ENCODE measurements around the gene BMAL1. TPM values are rescaled to one million over a fixed set of nuclear protein-coding genes. Genes with fewer than 3 reads are reported as not detected.
A peak's percentile ranks its signal among the peaks of the same experiment; 100 is the strongest.

BMAL1 gene
- total RNA-seq, 1 experiment from 2014 or later: 19.9 TPM

DNA sequence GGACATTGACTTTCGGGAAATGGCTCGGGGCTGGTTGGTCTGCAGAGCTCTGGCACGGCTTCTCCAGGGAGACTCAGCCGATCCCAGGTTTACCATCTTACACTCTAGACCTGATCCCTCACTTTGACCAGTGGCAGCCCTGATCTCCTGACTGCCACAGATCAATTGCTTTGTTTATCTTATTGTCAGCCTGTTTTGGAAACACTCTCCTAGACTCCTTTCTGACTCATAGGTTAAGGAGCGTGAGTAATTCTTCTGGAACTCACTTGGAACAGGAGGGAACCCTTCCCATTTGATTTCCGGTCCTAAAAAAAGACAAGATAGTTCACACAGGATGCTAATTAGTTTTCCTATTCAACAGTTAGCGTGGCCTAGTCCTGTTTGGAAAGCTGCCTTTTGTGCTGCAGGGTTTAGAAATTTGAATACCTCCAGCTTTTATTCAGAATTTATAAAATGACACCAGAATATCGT lies 16.0 kb upstream of the BMAL1 start:
- peak; percentile 96 for DNase-seq (ENCODE audit: low spot score)

DNA sequence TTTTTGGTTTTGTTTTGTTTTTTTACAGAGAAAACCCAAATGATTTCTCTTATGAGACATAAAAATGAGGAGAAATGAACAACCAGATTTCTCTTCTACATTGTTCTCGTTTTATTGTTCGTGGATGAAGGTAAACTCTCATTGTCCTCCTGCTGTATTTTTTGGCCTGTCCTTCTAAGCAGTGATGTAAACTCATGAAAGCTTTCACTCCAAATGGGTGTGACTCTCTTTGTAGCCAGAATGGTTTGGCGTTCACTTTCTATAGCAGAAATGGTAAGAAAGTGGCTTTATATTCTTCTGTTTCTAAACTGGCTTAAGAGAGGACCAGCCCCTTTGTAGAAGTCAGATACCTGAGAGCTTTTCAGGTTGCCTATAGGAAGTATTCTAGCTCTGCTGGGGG lies 15.5 kb upstream of the BMAL1 start:
- peak; percentile 35 for DNase-seq (ENCODE audit: low spot score)

GRCh38 chr11:13268791-13269190 lies 8.8 kb upstream of the BMAL1 start:
- no peak for DNase-seq (ENCODE audit: low spot score)

- no peak for DNase-seq (ENCODE audit: low spot score)
These were observed 7.8 kb upstream of the BMAL1 start for GRCh38 chr11:13269775-13270174.

- no peak for DNase-seq (ENCODE audit: low spot score)
These were observed 6.4 kb upstream of the BMAL1 start for GRCh38 chr11:13271060-13271693.

GRCh38 chr11:13276454-13276831 lies 1.1 kb upstream of the BMAL1 start:
- DNase-seq (ENCODE audit: low spot score): no peak

- DNase-seq (ENCODE audit: low spot score): peak; percentile 96
These were observed 490 bp upstream of the BMAL1 start for GRCh38 chr11:13276832-13277767.

DNA sequence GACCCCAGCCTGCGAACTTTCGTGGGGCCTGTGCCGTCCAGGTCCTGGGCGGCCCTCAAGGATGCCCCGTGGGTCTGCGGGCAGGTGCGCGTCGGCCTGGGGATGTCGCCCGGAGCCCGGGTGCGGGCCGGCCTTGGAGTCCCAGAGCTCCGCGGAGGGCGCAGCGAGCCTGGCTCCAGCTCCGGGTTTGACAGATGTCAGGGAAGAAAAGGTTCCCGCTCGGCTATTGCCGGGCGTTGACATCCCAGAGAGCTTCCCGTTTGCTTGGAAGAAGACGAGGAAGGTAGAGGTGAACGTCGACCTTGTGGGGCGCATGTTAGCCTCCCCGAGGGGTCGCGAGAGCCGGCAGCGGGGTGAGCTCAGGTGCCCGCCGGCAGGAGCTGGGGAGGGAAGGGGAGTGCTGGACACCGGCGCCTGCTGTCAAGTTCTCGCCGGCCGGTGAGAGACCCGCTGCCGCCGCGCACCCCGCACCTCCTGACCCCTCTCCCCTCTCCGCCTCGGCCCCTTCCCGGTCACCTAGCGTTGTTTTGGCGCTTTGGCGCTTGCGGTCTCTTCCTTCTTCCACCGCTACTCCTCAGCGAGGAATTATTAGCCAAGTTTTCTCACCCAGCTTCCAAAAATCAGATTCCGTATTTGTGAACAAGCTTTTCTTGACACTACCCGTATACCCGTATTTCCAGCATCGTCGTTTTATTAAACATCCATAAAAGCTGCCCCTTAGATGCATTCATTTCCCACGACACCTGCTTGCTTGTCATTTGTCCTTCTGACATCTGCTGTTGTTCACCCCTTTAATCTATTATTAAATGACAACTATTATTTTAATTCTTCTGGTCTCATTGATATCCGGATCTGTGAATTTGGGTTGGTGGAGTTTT lies 1.3 kb downstream of the BMAL1 start:
- no peak for DNase-seq (ENCODE audit: low spot score)

- no peak for DNase-seq (ENCODE audit: low spot score)
These were observed 1.9 kb downstream of the BMAL1 start for GRCh38 chr11:13279487-13279834.

DNA sequence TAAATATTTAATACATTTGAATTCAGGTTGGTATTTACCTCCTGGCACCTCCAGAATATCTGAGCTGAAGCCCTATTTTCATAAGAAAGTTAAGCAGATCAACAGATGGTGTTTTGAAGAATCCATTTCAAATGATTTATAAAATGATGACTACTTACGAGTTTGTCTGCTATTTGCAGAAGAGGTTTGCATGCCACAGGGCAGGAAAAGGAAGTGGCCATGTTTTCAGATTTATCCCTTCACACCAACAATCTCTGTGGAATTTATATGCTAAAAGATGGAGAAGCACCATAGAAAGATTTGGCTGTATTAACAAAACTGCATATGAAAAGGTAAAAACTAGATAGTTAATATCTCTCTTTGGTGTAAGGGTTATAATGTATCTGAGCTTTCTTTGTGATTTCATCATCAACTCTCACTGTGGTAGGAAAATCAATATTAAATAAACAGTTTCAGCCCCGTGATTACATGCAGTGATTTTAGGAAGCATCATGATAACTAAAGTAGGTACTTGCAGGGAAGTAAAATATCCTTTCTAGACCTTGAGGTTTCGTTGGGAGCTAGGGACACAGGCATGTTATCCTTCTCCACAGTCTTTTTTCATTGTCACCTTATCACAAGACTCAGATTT lies 2.6 kb downstream of the BMAL1 start:
- no peak for DNase-seq (ENCODE audit: low spot score)

- no peak for DNase-seq (ENCODE audit: low spot score)
These were observed 3.2 kb downstream of the BMAL1 start for GRCh38 chr11:13280777-13281176.

- no peak for DNase-seq (ENCODE audit: low spot score)
These were observed 6.0 kb downstream of the BMAL1 start for GRCh38 chr11:13283636-13284035.

DNA sequence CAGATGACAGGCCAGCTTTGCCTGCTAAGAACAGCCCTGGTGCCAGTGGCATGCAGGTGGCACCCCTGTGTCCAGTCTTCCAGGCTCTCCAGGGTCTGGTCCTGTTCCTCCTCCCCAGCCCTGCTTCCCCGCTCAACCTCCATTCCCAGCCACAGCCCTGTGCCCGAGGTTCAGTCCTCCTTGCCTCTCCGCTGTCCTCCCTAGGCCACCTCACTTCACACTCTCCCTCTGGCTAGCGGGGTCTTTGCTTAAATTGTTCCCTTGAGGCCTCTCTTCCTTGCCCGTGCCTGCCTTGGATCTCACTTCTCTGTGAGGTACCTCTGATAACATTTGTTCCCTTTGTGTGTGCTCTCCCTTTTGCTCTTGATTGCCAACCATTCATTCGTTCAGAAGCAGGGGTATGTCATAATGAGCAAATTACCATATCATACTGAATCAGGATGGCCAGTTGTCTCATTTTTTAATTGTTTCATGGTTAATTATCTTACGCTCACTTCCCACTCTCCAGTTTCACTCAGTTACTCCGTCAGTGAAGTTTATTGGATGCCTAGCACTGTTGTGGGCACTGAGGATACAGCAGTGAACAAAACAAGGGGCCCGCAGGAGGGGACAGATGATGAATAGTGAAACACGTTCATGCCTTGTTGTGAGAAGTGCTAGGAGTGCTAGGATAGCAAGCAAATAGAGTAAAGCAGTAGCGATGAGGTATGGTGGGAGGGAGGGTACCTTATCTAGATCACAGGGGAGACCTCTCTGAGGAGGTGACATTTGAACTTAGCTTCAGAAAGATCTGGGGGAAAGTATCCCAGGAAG lies 7.4 kb downstream of the BMAL1 start:
- DNase-seq (ENCODE audit: low spot score): no peak

DNA sequence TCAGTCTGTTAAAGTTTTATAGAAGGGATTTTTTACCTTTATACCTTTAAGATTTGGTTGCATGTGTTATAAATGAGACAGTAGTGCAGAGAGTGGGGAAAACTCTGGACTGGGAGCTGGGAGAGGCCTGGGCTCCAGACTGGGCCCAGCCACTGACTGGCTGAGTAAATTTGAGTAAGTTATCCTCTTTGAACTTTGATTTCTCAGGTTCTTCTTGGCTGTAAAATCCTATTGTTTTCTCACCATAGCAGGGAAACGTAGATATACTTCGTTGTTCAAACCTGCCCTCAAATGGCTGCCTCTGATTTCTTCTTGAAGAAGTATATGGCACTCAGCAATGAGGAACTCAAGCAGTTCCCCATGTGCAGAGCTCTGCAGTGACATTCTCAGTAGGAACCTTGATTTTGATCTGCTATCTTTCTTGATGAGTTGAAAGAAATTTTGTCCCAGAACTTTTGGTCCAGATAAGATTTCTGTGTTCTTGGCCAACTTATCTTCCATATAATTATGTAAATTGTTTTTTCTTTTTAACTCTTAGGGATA lies 8.8 kb downstream of the BMAL1 start:
- no peak for DNase-seq (ENCODE audit: low spot score)

- DNase-seq (ENCODE audit: low spot score): no peak
These were observed 9.4 kb downstream of the BMAL1 start for GRCh38 chr11:13287036-13287435.

GRCh38 chr11:13287681-13288080 lies 10.1 kb downstream of the BMAL1 start:
- DNase-seq (ENCODE audit: low spot score): no peak

GRCh38 chr11:13288375-13289029 lies 10.9 kb downstream of the BMAL1 start:
- DNase-seq (ENCODE audit: low spot score): no peak

DNA sequence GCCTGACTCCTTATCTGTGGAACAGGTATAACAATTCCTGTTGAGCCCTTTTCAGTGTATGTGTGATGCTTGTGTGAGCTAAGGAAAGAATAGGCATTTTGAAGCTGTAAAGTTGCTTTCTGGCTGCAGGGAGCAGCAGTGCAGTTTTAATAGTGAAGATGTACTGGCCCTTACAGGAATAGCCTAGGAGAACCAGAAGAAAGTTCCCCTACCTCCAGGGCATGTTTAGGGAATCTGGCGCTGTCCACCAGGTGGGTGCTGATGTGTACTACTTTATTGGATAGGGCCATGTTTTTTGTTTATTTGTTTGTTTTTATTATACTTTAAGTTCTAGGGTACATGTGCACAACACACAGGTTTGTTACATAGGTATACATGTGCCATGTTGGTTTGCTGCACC lies 11.5 kb downstream of the BMAL1 start:
- peak; percentile 54 for DNase-seq (ENCODE audit: low spot score)

GRCh38 chr11:13290221-13290980 lies 12.8 kb downstream of the BMAL1 start:
- DNase-seq (ENCODE audit: low spot score): no peak
